ENCODE data around the gene ANKRD11.
"Not testable (repeated sequence)": the region's sequence is repeated elsewhere in the genome, so short reads cannot be mapped to it uniquely, and the experiment has no call there.

Gene ANKRD11

DNA sequence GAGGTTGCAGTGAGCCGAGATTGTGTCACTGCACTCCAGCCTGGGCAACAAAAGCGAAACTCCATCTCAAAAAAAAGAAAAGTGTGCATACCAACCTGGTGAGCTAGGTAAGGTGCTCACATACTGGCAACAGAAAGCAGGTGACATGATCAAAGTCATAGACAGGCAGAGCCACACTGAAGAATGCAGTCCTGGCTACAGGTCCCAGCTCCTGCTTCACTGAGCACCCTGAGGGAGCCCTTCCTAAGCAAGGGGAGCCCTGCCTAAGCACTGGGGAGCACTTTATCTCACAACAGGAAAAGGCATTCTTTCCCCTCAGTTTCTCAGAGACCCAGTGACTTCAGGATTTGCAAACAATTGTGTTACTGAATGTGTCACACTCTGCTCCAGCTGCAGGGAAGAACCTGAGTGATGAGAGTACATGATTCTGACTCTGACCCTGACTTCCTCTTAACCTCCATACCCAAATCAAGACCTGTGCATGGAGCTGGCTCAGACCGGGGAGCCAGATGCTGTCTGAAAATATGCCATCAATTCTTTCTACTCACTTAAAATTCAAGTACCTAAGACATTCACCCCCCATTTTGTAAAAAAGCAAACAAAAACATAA lies 40.5 kb downstream of the ANKRD11 start:
- DNase-seq, result no peak

DNA sequence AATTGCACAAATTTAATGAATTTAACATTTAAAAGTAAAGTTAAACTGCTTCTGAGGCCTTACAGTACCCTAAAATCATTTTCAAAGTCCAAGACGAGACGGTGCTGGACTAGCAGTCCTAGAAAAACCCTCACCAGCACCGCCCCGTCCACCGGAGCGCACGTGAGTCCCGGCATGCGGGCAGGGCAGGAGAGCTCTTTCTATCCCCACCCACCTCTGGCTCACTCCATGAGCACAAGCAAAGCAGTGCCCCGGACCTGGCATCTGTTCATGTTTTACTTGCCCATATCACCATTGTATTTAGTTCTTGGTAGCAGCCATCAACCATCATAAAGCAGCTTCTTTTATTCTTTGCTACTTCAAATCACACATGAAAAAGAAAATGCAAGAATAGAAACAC lies 41.7 kb downstream of the ANKRD11 start:
- DNase-seq, result no peak

DNA sequence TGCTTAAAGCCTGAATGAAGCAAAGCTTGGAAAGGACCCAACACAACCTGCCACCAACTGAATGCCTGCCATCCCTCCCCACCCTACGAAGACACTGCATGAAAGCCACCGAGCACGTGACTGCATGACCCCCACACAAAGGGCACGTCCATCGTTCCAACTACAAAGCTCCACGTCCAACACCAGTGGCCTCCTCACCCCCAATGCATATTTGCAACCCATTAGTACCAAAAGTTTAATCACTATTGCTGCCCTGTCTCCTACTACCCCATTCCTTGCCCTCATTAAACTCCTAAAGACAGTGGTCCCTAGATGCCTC lies 43.4 kb downstream of the ANKRD11 start:
- no peak for DNase-seq

DNA sequence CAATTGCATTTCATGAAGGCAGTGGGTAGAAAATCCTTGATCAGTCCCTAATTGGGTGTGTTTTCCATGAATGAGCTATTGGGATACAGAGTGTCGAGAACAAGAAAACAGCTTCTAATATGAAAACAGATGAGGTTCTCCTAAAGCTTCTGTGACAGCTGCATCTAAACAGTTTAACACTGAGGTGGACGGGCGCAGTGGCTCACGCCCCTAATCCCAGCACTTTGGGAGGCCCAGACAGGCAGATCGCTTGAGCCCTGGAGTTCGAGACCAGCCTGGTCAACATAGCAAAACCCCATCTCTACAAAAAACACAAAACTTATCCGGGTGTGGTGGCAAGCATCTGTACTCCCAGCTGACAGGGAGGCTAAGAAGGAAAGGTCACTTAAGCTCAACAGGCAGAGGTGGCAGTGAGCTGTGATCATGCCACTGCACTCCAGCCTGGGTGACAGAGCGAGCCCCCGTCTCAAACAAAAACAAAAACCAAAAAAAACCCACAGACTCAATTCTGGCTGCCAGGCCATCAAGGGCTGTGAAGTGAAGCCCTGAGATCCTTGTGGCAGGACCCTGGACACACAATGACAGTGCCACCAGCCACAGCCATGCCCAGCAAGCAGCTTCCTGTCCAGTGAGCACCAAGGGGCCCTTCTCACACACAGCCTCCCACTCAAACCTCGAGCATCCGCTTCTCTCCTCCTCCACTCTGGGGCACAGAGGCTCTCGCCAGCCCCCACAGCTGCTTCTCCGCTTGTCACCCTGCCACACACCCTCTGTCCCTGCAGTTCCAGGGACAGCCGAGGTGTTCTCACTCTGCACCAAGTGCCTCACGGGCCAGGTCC lies 44.0 kb downstream of the ANKRD11 start:
- no peak for DNase-seq

DNA sequence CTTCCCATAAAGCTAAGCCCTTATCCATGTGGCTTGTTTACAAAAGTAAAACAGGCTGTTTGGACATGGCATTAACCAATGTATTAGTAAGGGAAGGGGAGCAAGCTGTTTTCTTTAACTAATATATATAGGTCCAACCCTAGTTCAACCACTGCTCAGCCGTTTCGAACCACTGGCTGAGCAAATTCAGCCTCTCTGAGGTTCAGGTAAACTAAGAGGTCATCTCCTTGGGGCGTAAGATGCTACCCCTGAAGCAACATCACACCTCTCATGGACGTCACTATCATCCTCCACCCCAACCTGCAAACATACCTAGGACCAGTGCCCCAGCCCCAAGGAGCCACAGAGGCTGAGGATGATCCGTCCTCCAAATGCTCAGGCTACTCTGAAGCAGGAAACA lies 45.2 kb downstream of the ANKRD11 start:
- no peak for DNase-seq

DNA sequence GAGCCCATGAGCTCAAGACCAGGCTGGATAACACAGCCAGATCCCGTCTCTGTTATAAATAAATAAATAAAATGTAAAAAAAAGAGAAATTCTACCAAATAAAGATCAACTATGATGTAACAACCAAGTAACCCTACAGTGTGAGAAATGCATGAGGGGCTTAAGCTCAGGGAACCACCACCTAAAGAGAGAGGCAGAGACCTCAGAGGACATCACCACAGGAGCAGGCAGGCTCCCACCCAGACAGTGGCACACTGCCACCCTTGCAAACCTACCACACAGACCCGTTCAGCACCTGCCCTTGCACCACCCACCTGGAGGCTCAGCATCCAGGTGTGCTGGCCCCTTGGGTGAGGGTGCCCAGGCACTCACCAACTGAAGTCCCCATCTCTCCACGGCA lies 45.6 kb downstream of the ANKRD11 start:
- DNase-seq, result no peak

- DNase-seq, result no peak
Measured at GRCh38 chr16:89444151-89444723, 46.1 kb downstream of the ANKRD11 start.

DNA sequence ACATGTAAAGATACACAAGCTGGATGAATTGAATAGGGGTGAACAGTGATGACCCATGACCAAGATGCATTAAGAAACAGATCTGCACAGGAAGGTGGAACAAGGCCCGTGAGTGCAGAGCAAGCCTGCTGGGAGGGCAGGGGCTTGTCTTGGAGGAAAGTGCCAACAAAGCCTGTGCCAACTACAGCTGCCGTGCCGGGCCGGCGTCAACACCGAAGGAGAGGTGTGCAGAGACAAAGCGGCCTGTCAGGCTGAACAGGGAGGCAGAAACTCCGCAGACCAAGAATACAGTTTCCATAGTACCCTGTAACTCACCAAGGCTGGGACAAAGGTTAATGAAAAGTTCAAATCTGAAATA lies 46.7 kb downstream of the ANKRD11 start:
- DNase-seq, result no peak

- DNase-seq, result no peak
Measured at GRCh38 chr16:89442990-89443726, 47.2 kb downstream of the ANKRD11 start.

- no peak for DNase-seq
Measured at GRCh38 chr16:89442588-89442987, 47.8 kb downstream of the ANKRD11 start.

GRCh38 chr16:89439659-89440058 lies 50.7 kb downstream of the ANKRD11 start:
- DNase-seq, result no peak

- no peak for DNase-seq
Measured at GRCh38 chr16:89437991-89438390, 52.4 kb downstream of the ANKRD11 start.

GRCh38 chr16:89437251-89437987 lies 52.9 kb downstream of the ANKRD11 start:
- DNase-seq, result no peak

- no peak for DNase-seq
Measured at GRCh38 chr16:89436366-89436765, 54.0 kb downstream of the ANKRD11 start.

GRCh38 chr16:89435059-89435458 lies 55.3 kb downstream of the ANKRD11 start:
- not testable (repeated sequence) for DNase-seq

DNA sequence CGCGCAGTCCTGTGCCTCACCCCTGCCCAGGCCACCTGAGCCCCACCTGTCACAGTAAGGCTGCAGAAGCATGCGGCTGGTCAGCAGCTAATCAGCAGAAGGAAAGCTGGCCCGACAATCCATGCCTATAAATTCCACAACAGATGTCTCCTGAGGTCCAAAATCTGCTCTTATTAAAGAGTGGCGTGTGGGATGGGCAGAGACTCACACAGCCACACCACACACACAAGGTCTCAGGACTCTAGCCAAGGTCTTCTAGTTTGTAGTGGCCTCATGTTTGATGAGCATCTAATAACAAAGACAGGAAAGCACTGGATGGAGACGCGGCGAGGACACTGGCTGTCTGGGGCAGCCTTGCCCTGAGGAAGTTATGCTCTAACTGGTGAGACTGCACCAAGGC lies 55.9 kb downstream of the ANKRD11 start:
- DNase-seq, result no peak

DNA sequence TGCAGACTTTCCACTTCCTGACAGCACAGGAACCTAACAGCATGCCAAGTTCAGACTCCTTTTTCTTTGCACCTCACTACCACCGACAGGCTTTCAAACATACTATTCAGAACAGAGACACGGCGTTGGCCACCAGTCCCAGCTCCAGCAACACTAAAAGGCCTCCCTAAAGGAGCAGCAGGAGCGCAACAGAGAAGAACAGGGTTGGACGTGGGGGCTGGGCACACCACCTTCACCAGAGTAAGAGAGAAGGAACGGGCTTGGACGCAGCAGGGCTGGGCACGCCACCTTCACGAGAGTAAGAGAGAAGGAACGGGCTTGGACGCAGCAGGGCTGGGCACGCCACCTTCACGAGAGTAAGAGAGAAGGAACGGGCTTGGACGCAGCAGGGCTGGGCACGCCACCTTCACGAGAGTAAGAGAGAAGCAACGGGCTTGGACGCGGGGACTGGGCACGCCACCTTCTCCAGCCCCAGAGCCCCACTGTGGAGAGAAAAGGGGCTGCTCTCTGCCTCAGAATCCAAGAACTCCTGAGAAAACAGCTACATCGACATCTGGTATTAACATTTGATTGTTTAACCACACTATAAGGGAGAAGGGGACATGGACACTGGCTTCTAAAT lies 56.9 kb downstream of the ANKRD11 start:
- DNase-seq, result not testable (repeated sequence)

DNA sequence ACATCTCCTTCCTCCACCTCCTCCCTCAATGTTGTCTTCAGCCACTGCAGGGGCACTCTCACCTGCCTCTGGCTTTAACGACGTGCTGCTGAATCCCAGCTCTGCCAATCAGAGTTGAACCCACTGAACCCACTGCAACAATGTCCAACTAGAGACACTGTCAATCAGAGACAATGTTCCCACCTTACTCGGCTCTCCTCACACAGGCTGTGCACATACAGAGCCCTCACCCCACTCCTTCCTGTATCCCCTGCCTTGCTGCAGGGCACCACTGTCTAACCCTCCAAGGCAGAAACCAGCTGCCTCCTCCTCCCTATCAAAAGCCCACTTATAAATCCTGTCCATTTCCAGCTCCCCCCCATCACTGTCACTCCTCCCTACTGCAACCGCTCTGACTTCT lies 58.7 kb downstream of the ANKRD11 start:
- no peak for DNase-seq

DNA sequence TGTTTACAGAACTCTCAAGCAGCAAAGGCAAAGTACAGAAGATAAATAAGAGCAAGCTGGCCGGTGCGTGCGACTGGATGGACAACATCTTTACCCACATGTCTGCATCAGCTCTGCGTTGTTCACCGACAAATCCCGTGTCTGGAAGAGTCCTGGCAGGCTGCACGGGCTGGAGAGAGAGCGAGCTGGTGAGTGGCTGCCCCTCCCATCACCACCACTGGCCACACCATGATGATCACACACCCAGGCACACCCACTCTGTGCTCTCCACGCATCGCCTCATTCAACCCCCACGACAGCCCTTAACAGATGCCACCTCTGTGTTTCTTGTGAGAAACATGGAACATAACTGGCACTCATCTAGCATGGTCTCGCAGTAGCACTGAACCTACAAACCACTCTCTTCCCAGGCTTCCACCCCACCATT lies 59.2 kb downstream of the ANKRD11 start:
- no peak for DNase-seq

- DNase-seq, result no peak
Measured at GRCh38 chr16:89430436-89431157, 59.8 kb downstream of the ANKRD11 start.

DNA sequence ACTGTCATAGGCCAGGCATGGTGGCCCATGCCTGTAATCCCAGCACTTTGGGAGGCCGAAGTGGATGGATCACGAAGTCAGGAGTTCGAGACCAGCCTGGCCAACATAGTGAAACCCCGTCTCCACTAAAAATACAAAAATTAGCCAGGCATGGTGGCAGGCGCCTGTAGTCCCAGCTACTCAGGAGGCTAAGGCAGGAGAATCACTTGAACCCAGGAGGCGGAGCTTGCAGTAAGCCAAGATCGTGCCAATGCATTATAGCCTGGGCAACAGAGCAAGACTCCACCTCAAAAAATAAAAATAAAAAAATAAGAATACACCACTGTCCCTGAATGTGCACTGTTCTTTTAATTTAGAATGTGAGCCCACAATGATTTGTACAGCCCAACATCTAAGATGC lies 61.8 kb downstream of the ANKRD11 start:
- not testable (repeated sequence) for DNase-seq
